AG04450 (cell line): ENCODE measurements around the gene TRIM72. TPM values are rescaled to one million over a fixed set of nuclear protein-coding genes. Genes with fewer than 3 reads are reported as not detected.

Experiments
- CTCF ChIA-PET: fragments of 300-600, 350-600 bp; formaldehyde crosslinking; extraction: SDS; loops from one replicate; lab custom pipeline; 2022; ENCODE audit warnings: antibody characterized with exemption, inconsistent platforms; lab: Charles Lee
- POLR2A ChIA-PET: fragments of 350-600 bp; formaldehyde crosslinking; extraction: SDS; loops from one replicate; lab custom pipeline; 2021; ENCODE audit warnings: antibody characterized with exemption, inconsistent platforms; lab: Yijun Ruan, JAX
- DNase-seq: peaks from one replicate; pipeline ENCODE4 v3.0.0-alpha.2; 2011; ENCODE audit warnings: low read depth, low spot score
- H3K27ac ChIP-seq: one replicate; pipeline ENCODE4 v1.5.1; 2012; ENCODE audit warnings: low read depth, low read length, control low read depth
- H3K27me3 ChIP-seq: one replicate; pipeline ENCODE4 v1.6.0; 2012; ENCODE audit warnings: low read length; ENCODE audit not compliant: control insufficient read depth, insufficient read depth
- H3K4me3 ChIP-seq: 2 replicates; pipeline ENCODE4 v1.5.1; 2011; ENCODE audit warnings: mild to moderate bottlenecking, low read depth, low read length, control low read depth
- H3K9me3 ChIP-seq: 2 replicates; pipeline ENCODE4 v1.5.1; 2012; ENCODE audit warnings: low read length; ENCODE audit not compliant: control insufficient read depth, insufficient read depth
- CTCF ChIP-seq: IDR thresholded peaks from 2 replicates; pipeline ENCODE4 v1.5.1; 2011; ENCODE audit warnings: low read depth, low read length, control low read depth, inconsistent platforms
- polyA plus RNA-seq: library from polyadenylated mRNA; depleted of rRNA; stranded (reverse); fragments of >200 nt; gene quantifications from 2 replicates; pipeline ENCODE4 v1.2.3, GENCODE V29; 2011

The TRIM72 gene
- polyA plus RNA-seq, 1 experiment = not detected

GRCh38 chr16:31202414-31203375, 11.2 kb upstream of the TRIM72 start, which contains the start of gene PYCARD:
PYCARD (minus strand) TSS chr16:31202760; CDS start chr16:31202690, 70 bp downstream.
- no peak for TF ChIP-seq CTCF
- POLR2A ChIA-PET = interaction anchor here (0.7 to 3.8 kb wide), 8 partner anchors 9 to 666 kb away, joined by 3 to 43 read pairs (median 4); partner anchors contain the start of genes ARMC5, FUS and ZNF843
- DNase-seq = no peak
- CTCF ChIA-PET = interaction anchor here (0.6 to 1.8 kb wide), 5 partner anchors 9 to 666 kb away, joined by 4 to 11 read pairs (median 5); no protein-coding TSS in a partner anchor
- no peaks in the 10 kb centered on the region for H3K9me3 ChIP-seq
- no peak within 1 kb of the TSS for H3K27ac ChIP-seq
- H3K4me3 ChIP-seq = peak within 1 kb of the TSS; percentile 80
- H3K27me3 ChIP-seq = peaks cover 16% of the 10 kb centered on the region

- POLR2A ChIA-PET = no interaction called here
- Histone ChIP-seq H3K4me3 (no peak overlapping the region), H3K27me3 (peaks cover 29% of the 10 kb centered on the region), H3K9me3 (no peaks in the 10 kb centered on the region), H3K27ac (no peak overlapping the region)
- no peak for DNase-seq
- TF ChIP-seq CTCF = no peak
- CTCF ChIA-PET = interaction anchor here (1.1 kb wide), 1 partner anchor 247 kb away, joined by 3 read pairs; no protein-coding TSS in a partner anchor
Observed at GRCh38 chr16:31204871-31205666, 8.8 kb upstream of the TRIM72 start.

GRCh38 chr16:31206776-31207175, 7.1 kb upstream of the TRIM72 start:
- ChIA-PET CTCF (no interaction called here), POLR2A (no interaction called here)
- no peak for DNase-seq
- peaks cover 30% of the 10 kb centered on the region for H3K27me3 ChIP-seq
- no peak overlapping the region for H3K27ac ChIP-seq
- no peaks in the 10 kb centered on the region for H3K9me3 ChIP-seq
- TF ChIP-seq CTCF = no peak
- no peak overlapping the region for H3K4me3 ChIP-seq

- CTCF ChIA-PET = interaction anchor here (1.6 kb wide), 1 partner anchor 655 kb away, joined by 5 read pairs; no protein-coding TSS in a partner anchor
- H3K27ac ChIP-seq = no peak overlapping the region
- no peak overlapping the region for H3K4me3 ChIP-seq
- peaks cover 5% of the 10 kb centered on the region; the same call in 1 of the 2 replicates for H3K9me3 ChIP-seq
- no peak for TF ChIP-seq CTCF
- POLR2A ChIA-PET = no interaction called here
- DNase-seq = no peak
- H3K27me3 ChIP-seq = peaks cover 55% of the 10 kb centered on the region
Observed at GRCh38 chr16:31213342-31213741, 577 bp upstream of the TRIM72 start.
